GM12872 (cell line): ENCODE results near the gene EDC4.

Source experiments
- TF ChIP-seq, protein P1 (sequence below): IDR thresholded peaks from 3 replicates; pipeline ENCODE4 v1.5.1; 2011; ENCODE audit warnings: low read depth, mild to moderate bottlenecking, low read length, moderate library complexity; ENCODE audit not compliant: insufficient read depth

EDC4 gene

GRCh38 chr16:67874372-67874771 is 1.5 kb downstream of the EDC4 start:
- TF ChIP-seq, protein P1, sequence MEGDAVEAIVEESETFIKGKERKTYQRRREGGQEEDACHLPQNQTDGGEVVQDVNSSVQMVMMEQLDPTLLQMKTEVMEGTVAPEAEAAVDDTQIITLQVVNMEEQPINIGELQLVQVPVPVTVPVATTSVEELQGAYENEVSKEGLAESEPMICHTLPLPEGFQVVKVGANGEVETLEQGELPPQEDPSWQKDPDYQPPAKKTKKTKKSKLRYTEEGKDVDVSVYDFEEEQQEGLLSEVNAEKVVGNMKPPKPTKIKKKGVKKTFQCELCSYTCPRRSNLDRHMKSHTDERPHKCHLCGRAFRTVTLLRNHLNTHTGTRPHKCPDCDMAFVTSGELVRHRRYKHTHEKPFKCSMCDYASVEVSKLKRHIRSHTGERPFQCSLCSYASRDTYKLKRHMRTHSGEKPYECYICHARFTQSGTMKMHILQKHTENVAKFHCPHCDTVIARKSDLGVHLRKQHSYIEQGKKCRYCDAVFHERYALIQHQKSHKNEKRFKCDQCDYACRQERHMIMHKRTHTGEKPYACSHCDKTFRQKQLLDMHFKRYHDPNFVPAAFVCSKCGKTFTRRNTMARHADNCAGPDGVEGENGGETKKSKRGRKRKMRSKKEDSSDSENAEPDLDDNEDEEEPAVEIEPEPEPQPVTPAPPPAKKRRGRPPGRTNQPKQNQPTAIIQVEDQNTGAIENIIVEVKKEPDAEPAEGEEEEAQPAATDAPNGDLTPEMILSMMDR, result no peak

DNA sequence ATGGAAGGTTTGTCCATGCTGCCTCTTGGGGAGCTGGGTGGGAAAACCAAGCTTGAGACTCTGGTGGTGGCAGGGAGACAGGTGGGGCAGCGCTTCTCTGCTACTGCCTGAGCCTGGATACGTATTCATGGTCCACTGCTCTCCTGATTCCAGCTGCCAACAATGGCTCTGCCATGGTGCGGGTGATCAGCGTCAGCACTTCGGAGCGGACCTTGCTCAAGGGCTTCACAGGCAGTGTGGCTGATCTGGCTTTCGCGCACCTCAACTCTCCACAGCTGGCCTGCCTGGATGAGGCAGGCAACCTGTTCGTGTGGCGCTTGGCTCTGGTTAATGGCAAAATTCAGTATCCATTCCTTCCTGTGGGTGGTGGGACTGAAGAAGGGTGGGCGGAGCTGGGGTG is 4.2 kb downstream of the EDC4 start:
- TF ChIP-seq, protein P1, result no peak

DNA sequence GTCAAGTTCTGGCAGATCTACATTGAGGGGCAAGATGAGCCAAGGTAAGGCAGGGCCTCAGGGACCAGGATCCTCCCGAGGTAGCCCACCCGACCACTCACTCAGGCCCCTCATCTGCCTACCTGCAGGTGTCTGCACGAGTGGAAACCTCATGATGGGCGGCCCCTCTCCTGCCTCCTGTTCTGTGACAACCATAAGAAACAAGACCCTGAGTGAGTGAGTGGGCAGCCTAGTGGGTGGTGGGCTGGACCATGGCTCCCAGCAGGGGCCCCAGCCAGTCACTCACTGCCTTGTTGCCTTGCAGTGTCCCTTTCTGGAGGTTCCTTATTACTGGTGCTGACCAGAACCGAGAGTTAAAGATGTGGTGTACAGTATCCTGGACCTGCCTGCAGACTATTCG is 5.4 kb downstream of the EDC4 start:
- TF ChIP-seq, protein P1, result no peak

GRCh38 chr16:67878846-67879245 is 6.0 kb downstream of the EDC4 start:
- TF ChIP-seq, protein P1, result no peak

- TF ChIP-seq, protein P1, result no peak
Observed at GRCh38 chr16:67879462-67879861, 6.6 kb downstream of the EDC4 start.

- TF ChIP-seq, protein P1, result no peak
Observed at GRCh38 chr16:67879936-67880335, 7.1 kb downstream of the EDC4 start.

DNA sequence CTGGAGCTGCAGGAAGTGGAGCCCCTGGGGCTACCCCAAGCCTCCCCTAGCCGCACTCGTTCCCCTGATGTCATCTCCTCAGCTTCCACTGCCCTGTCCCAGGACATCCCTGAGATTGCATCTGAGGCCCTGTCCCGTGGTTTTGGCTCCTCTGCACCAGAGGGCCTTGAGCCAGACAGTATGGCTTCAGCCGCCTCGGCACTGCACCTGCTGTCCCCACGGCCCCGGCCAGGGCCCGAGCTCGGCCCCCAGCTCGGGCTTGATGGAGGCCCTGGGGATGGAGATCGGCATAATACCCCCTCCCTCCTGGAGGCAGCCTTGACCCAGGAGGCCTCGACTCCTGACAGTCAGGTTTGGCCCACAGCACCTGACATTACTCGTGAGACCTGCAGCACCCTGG is 7.7 kb downstream of the EDC4 start:
- TF ChIP-seq, protein P1, result no peak
